PFSK-1 (cell line): ENCODE results near the gene CTBP2.

Experiments used
- FOXP2 ChIP-seq: optimal IDR thresholded peaks from 2 replicates; pipeline ENCODE3; 2011; ENCODE audit warnings: borderline replicate concordance, control low read depth, inconsistent platforms; ENCODE audit not compliant: insufficient read depth; ENCODE audit errors: extremely low read length, extremely low read depth
- POLR2AphosphoS5 ChIP-seq: IDR thresholded peaks from 2 replicates; pipeline ENCODE4 v1.6.1; 2012; ENCODE audit warnings: low read depth, mild to moderate bottlenecking, control low read depth, low read length, moderate library complexity
- REST ChIP-seq, 2 experiments: IDR thresholded peaks; 2 replicates each; pipeline versions ENCODE4 v1.6.1 to v1.8.0; 2011 to 2012; ENCODE audit warnings: low read depth in 2 of 2, low read length in 2 of 2, control low read depth in 1 of 2, inconsistent platforms in 1 of 2, mild to moderate bottlenecking in 1 of 2, moderate library complexity in 1 of 2; ENCODE audit not compliant: insufficient read depth in 1 of 2
- SIN3A ChIP-seq: IDR thresholded peaks from 2 replicates; pipeline ENCODE4 v1.6.1; 2012; ENCODE audit warnings: mild to moderate bottlenecking, low read length, moderate library complexity, borderline replicate concordance; ENCODE audit not compliant: insufficient read depth
- TAF1 ChIP-seq: IDR thresholded peaks from 2 replicates; pipeline ENCODE4 v1.6.1; 2012; ENCODE audit warnings: low read length, control low read depth, borderline replicate concordance; ENCODE audit not compliant: insufficient read depth

CTBP2 gene

GRCh38 chr10:125012851-125013528 is 147.4 kb downstream of the CTBP2 start:
- no peak for TF ChIP-seq POLR2AphosphoS5
- no peak for TF ChIP-seq REST (IDR thresholded peaks at IDR 0.05; ENCODE audit: insufficient read depth in 1 of 2, low read depth in 2 of 2, low read length in 2 of 2)
- TF ChIP-seq FOXP2 = no peak
- TF ChIP-seq SIN3A = no peak
- no peak for TF ChIP-seq TAF1

- TF ChIP-seq FOXP2 = no peak
- TF ChIP-seq SIN3A = no peak
- no peak for TF ChIP-seq TAF1
- no peak for TF ChIP-seq POLR2AphosphoS5
- no peak for TF ChIP-seq REST (IDR thresholded peaks at IDR 0.05; ENCODE audit: insufficient read depth in 1 of 2, low read depth in 2 of 2, low read length in 2 of 2)
Measured at GRCh38 chr10:125011926-125012705, 148.2 kb downstream of the CTBP2 start.

GRCh38 chr10:125011171-125011925 is 149.0 kb downstream of the CTBP2 start:
- no peak for TF ChIP-seq FOXP2
- no peak for TF ChIP-seq SIN3A
- no peak for TF ChIP-seq TAF1
- TF ChIP-seq REST (IDR thresholded peaks at IDR 0.05; ENCODE audit: insufficient read depth in 1 of 2, low read depth in 2 of 2, low read length in 2 of 2) = no peak
- no peak for TF ChIP-seq POLR2AphosphoS5

DNA sequence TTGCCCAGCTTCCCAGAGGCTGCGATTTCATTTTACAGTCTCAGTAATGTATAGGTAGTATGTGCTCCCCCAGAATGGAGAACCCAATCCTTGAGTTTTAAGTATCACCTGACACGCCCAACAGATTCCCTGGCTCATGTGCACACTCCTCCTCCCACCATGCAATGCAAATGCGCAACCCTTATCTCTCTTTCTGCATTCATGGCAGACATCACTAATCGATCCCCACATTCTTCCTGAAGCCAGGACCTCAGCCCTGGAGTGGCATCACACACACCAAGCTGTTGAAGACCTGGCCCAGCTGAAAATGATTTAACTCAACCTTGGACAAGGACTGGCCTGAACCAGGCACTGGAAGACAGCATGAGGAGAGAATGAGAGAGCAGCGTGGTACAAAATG is 150.0 kb downstream of the CTBP2 start:
- no peak for TF ChIP-seq TAF1
- no peak for TF ChIP-seq REST (IDR thresholded peaks at IDR 0.05; ENCODE audit: insufficient read depth in 1 of 2, low read depth in 2 of 2, low read length in 2 of 2)
- no peak for TF ChIP-seq SIN3A
- no peak for TF ChIP-seq POLR2AphosphoS5
- no peak for TF ChIP-seq FOXP2
